ENCODE data around the gene RASD1.

- TF ChIP-seq CTCF (conservative IDR thresholded peaks at IDR 0.05; ENCODE audit: low read depth in 2 of 2) (no peak), CREB1 (CRISPR knock-in tag; IDR thresholded peaks at IDR 0.05; ENCODE audit: low read depth) (no peak)
Observed at GRCh38 chr17:17469996-17470395, 26.2 kb downstream of the RASD1 start.
